Measurements from ENCODE around the gene SLC17A7. TPM values are rescaled to one million over a fixed set of nuclear protein-coding genes. Genes with fewer than 3 reads are reported as not detected.

Gene SLC17A7
- total RNA-seq, 2 donors from 2014 or later: 0.20 to 0.33 TPM

DNA sequence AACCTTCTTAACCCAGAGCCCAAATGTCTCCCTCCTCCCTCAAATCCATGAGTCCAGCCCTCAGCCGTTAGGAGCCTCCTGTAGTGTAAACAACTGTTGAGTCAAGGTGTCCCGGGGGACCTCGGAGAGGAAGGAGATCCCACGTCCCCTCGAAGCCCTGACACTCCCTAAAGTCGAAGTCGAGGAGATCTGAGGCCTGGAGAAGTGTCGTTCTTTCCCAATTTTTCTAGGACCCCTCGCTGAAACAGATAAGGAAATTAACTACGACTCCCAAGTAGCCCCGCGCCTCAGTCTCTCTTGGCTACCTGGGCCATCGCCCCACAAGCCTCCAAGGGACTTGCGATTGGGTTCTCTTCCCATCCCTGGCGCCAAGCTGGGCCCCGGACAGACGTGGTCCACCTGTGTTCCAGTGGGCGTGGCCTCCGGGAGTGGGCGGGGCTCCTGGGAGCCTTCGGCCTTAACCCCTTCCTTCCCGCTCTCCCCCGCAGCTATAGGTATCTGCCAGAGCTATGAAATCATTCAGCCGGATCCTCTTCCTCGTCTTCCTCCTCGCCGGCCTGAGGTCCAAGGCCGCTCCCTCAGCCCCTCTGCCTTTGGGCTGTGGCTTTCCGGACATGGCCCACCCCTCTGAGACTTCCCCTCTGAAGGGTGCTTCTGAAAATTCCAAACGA, 15.3 kb downstream of the SLC17A7 start:
- peaks cover 0 to 24% of the 10 kb centered on the region in 2 donors for H3K36me3 Mint-ChIP-seq
- H3K27ac Mint-ChIP-seq: no peak overlapping the region
- H3K9me3 Mint-ChIP-seq: no peaks in the 10 kb centered on the region
- ATAC-seq (no peak), DNase-seq (ENCODE audit: low spot score in 2 of 2) (peak in 1 of 2 donors; percentile 52)

GRCh38 chr19:49425178-49425577, 16.1 kb downstream of the SLC17A7 start, which contains the start of gene GFY:
Gene GFY, plus strand, starts transcription at chr19:49425388. Its CDS starts 1,043 bp downstream, at chr19:49426431.
- no peak for ATAC-seq
- Mint-ChIP-seq H3K9me3 (no peaks in the 10 kb centered on the region), H3K36me3 (peaks cover 0 to 24% of the 10 kb centered on the region in 2 donors), H3K27ac (no peak within 1 kb of the TSS)
- DNase-seq (ENCODE audit: low spot score in 2 of 2): no peak

GRCh38 chr19:49423985-49424303, 17.4 kb downstream of the SLC17A7 start:
- Mint-ChIP-seq H3K27ac (peak overlapping the region in 1 of 2 donors; percentile 9), H3K9me3 (no peaks in the 10 kb centered on the region), H3K36me3 (peaks cover 0 to 18% of the 10 kb centered on the region in 2 donors)
- no peak for DNase-seq (ENCODE audit: low spot score in 2 of 2)
- ATAC-seq: peak; percentile 30 to 70

DNA sequence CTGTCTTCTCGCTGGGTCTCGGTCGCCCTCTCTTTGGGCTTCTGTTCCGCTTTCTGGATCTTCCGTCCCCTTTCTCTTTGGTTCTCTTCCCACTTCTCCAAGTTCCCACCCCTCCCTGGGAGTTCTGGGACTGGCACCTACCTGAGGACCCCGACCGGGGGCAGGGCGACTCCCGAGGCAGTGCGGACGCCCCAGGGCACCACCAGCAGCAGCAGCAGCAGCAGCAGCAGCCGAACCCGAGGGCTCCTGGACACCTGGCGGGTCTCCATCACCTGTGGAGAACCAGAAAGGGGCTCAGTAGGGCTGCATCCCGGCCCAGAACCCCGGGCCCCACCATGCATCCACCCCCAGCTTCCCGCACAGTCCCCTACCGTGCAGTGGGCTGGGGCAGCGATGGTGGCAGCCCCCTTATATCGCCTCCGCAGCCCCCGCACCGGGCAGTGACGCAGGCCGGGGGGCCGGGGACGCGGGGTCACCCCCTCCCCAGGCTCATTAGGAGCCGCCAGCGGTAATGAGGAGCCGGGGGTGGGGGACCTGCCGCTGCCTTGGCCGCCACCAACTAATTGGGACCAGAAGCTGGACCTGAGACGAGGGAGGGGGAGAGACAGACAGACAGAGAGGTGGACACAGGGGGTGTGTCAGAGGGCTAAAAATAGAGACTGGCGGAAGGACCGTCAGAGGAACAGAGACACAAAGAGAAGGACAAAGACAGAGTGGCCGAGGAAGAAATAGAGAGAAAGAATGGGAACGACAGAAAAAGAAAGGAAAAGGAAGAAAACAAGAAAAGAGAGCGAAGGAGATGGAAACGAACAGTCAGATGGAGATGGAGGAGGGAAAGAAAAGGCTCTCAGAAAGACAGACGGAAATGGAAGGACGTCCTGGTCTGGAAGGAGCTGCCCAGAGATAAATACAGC, 18.0 kb downstream of the SLC17A7 start, which contains the start of gene PTH2:
Gene PTH2, minus strand, starts transcription at position 371 of the 914 bp plus-strand sequence. Its CDS starts 102 bp downstream, at position 269.
- peak within 1 kb of the TSS in 1 of 2 donors; percentile 9 for H3K27ac Mint-ChIP-seq
- no peak for ATAC-seq
- no peak for DNase-seq (ENCODE audit: low spot score in 2 of 2)
- peaks cover 0 to 18% of the 10 kb centered on the region in 2 donors for H3K36me3 Mint-ChIP-seq
- no peaks in the 10 kb centered on the region for H3K9me3 Mint-ChIP-seq

DNA sequence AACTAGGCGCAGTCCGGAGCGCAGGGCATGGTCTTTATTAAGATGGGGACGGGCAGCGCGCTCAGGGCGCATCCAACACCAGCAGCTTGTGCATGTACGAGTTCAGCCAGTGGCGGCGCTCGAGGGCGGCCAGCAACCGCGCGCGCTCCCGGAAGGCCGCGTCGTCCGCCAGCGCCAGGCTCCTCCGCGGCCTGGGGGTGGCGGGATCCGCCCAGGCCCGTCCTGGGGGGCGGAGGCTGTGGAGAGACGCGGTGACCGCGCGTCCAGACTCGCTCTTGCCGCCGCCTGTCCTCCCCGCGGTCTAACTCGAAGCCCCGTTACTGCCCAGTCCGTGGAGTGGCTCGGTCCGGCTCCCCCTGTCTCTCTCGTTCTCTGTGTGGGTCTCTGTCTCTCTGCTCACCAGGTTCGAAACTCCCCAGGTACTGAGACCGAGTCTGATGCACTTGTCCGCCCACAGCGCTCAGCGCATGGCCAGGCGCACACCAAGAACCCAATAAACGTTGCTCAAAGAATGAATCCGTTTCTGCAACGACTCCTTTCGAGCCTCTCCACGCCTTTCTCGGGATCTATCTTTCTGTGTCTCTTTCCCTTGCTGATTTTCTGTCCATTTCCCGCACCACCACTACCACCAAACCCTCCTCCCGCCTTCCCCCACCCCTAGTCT, 18.8 kb downstream of the SLC17A7 start:
- Mint-ChIP-seq H3K36me3 (peaks cover 0 to 18% of the 10 kb centered on the region in 2 donors), H3K27ac (no peak overlapping the region), H3K9me3 (no peaks in the 10 kb centered on the region)
- DNase-seq (ENCODE audit: low spot score in 2 of 2) (peak in 1 of 2 donors; percentile 78), ATAC-seq (peak; percentile 72)

DNA sequence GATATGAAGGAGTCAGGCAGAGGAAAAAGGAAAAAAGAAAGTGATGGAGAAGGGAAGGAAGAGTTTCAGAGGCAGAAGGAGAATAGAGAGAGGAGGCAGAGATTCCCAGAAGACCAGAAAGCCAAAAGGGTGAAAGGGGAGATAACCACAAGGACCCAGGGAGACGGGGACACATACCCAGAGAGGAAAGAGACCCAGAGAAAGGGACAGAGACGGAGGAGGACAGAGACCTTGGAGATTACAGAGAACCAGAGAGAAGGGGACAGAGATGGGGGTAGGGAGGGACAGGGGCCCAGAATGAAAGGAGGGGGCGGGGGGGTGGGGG, 19.5 kb downstream of the SLC17A7 start:
- DNase-seq (ENCODE audit: low spot score in 2 of 2): no peak
- Mint-ChIP-seq H3K36me3 (peaks cover 0 to 13% of the 10 kb centered on the region in 2 donors), H3K27ac (no peak overlapping the region), H3K9me3 (no peaks in the 10 kb centered on the region)
- ATAC-seq: no peak

DNA sequence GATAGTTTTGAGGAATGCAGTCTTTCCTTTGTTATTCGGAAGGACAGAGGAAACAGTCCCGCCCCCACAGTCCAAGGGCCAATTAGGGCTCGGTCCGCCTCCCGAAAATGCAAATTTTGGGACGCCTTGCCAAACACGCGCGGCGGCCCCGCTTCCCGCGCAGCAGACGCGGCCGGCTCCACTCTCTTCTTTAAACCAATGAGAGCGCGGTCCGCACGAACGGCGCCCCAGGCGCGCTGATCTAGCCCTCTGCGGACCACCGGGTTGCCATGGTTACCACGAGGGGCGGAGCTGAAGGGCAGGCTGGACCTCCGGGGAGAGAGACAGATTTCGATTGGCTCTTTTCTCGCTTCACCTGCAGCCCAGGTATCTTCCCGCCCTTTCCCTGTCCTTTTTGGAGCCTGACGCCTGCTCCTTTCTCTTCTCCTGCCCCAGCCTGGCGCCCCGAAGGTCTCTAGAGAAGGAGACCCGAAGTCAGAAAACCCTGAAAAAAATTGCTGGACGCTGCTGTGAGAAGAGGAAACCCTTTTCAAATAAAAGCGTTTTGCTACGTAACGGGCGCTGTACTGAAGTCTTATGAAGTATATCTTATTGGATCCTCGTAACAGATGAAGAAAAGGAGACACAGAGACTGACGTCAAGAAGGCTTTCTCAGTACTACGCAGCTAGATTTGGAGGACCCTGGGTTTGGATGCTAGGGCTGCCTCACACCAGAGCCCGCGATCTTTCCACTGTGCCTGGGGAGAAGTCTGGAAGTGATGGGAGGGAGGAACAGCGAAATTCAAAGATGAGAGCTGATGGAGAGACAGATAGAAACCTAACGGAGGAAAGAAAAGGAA, 20.1 kb downstream of the SLC17A7 start:
- ATAC-seq: peak in 1 of 2 donors; percentile 63
- Mint-ChIP-seq H3K36me3 (peaks cover 0 to 8% of the 10 kb centered on the region in 2 donors), H3K27ac (no peak overlapping the region), H3K9me3 (no peaks in the 10 kb centered on the region)
- peak in 1 of 2 donors; percentile 64 for DNase-seq (ENCODE audit: low spot score in 2 of 2)

DNA sequence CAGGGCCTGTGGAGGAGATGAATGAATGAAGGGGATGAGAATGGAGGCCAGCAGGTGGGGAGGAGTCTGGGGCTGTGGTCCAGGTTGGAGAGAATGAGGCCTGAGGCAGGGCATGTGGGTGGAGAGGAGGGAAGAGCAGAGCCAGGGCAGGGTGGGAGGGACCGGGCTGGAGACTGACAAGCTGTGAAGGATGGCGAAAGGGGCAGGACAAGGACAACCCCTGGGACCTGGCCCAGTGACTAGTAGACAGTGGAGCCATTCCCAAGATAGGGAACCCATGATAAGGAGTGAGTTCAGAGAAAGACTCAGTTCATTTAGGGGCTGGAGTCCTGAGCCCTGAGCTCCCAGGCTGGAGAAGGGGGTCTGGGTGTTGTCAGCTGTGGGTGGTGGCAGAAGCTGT, 21.1 kb downstream of the SLC17A7 start:
- no peak for DNase-seq (ENCODE audit: low spot score in 2 of 2)
- Mint-ChIP-seq H3K36me3 (peaks cover 0 to 5% of the 10 kb centered on the region in 2 donors), H3K9me3 (no peaks in the 10 kb centered on the region), H3K27ac (peak overlapping the region in 1 of 2 donors; percentile 11)
- no peak for ATAC-seq

DNA sequence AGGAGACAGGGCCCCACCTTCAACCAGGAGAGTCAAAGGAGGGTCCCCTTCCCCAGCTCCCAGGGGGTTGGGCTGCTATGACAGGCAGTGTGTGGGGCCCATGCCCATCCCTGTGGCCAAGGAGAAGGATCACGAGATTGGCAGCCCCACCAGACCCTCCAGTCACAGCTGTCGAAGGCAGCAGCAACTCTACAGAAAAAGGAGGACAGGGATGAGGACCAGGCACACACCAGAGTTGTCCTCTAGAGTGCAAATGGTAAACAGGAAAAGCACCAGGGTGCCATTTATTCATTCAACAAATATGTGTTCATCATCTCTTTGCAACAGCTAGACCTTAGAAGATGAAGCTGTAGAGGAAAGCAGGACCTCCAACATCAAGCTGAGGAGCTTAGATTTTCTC, 22.2 kb downstream of the SLC17A7 start:
- Mint-ChIP-seq H3K36me3 (peaks cover 0 to 5% of the 10 kb centered on the region in 2 donors), H3K9me3 (no peaks in the 10 kb centered on the region), H3K27ac (no peak overlapping the region)
- ATAC-seq (no peak), DNase-seq (ENCODE audit: low spot score in 2 of 2) (no peak)

DNA sequence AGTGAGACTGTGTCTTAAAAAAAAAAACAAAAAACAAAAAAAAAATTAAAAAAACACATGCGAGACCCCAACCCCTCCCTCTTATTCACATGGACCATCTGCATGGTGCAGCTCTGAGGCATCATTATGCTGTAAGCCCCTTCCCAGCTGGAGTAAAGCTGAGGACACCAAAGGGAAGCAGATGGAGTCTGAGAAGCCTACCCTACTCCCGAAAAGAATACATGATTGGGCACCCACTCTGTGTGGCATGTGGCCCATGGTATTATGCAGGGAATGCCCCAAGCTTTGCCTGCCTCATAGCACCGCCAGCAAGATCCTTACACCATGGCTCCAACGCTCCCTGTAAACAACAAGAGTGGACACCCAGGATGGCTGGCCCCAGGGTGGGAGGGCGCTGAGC, 22.8 kb downstream of the SLC17A7 start:
- DNase-seq (ENCODE audit: low spot score in 2 of 2) (no peak), ATAC-seq (no peak)
- Mint-ChIP-seq H3K27ac (no peak overlapping the region), H3K9me3 (no peaks in the 10 kb centered on the region), H3K36me3 (peaks cover 0 to 5% of the 10 kb centered on the region in 2 donors)

- Mint-ChIP-seq H3K9me3 (no peaks in the 10 kb centered on the region), H3K27ac (no peak overlapping the region), H3K36me3 (peaks cover 0 to 5% of the 10 kb centered on the region in 2 donors)
- ATAC-seq (no peak), DNase-seq (ENCODE audit: low spot score in 2 of 2) (no peak)
Measured at GRCh38 chr19:49417088-49417487, 24.2 kb downstream of the SLC17A7 start.

GRCh38 chr19:49415810-49416200, 25.5 kb downstream of the SLC17A7 start:
- ATAC-seq (no peak), DNase-seq (ENCODE audit: low spot score in 2 of 2) (no peak)
- Mint-ChIP-seq H3K9me3 (no peaks in the 10 kb centered on the region), H3K27ac (no peak overlapping the region), H3K36me3 (no peaks in the 10 kb centered on the region)

DNA sequence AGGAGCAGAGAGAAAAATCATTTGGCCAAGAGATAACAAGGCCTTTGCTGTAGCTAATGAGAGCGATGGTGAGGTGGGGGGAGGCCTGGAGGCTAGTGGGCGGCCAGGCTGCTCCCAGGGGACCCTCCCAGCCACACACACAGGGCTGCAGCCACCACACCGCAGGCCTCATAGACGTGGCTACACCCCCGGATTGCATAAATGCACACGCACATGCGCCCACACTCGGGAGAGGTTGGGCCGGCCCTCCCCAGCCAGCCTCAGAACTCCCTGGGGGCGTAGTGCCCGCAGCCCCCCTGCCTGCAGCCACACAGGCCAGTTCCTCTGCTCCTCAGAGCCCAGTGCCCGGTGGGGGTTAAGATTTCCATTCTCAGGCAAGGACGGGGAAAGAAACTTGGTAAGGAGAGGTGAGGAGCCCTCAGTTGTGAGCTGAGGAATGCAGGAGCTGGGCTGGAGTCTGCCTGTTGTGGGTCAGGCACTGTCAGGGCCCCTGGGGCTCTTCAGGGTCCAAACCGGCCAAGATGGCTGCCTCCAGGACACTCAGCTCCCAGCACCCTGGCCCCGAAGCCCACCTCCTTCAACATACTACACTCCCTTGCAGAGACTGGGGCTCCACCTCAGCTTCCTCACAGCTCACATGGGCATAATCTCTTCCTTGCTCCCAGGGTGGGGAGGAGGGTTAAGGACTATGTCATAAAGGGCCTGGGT, 26.1 kb downstream of the SLC17A7 start:
- H3K36me3 Mint-ChIP-seq: no peaks in the 10 kb centered on the region
- no peak overlapping the region for H3K27ac Mint-ChIP-seq
- ATAC-seq (no peak), DNase-seq (ENCODE audit: low spot score in 2 of 2) (no peak)
- no peaks in the 10 kb centered on the region for H3K9me3 Mint-ChIP-seq

GRCh38 chr19:49414256-49414655, 27.1 kb downstream of the SLC17A7 start:
- Mint-ChIP-seq H3K27ac (no peak overlapping the region), H3K36me3 (no peaks in the 10 kb centered on the region), H3K9me3 (peaks cover 0 to 5% of the 10 kb centered on the region in 2 donors)
- DNase-seq (ENCODE audit: low spot score in 2 of 2) (no peak), ATAC-seq (no peak)

GRCh38 chr19:49413348-49413747, 28.0 kb downstream of the SLC17A7 start:
- H3K27ac Mint-ChIP-seq: no peak overlapping the region
- no peak for ATAC-seq
- H3K9me3 Mint-ChIP-seq: peaks cover 0 to 6% of the 10 kb centered on the region in 2 donors
- no peak for DNase-seq (ENCODE audit: low spot score in 2 of 2)
- H3K36me3 Mint-ChIP-seq: no peaks in the 10 kb centered on the region
